Activated T-helper 9 cell treated with anti-CD3 and anti-CD28 coated beads, Interleukin-2, amount 50 U/mL, for 16 hours (primary cell): ENCODE data around the gene SMPD4.
"Not testable (repeated sequence)": the region's sequence is repeated elsewhere in the genome, so short reads cannot be mapped to it uniquely, and the experiment has no call there.

Experiments
- DNase-seq: peaks from one replicate; pipeline ENCODE4 v3.0.0-alpha.2; 2020; ENCODE audit warnings: low read depth

Gene SMPD4

DNA sequence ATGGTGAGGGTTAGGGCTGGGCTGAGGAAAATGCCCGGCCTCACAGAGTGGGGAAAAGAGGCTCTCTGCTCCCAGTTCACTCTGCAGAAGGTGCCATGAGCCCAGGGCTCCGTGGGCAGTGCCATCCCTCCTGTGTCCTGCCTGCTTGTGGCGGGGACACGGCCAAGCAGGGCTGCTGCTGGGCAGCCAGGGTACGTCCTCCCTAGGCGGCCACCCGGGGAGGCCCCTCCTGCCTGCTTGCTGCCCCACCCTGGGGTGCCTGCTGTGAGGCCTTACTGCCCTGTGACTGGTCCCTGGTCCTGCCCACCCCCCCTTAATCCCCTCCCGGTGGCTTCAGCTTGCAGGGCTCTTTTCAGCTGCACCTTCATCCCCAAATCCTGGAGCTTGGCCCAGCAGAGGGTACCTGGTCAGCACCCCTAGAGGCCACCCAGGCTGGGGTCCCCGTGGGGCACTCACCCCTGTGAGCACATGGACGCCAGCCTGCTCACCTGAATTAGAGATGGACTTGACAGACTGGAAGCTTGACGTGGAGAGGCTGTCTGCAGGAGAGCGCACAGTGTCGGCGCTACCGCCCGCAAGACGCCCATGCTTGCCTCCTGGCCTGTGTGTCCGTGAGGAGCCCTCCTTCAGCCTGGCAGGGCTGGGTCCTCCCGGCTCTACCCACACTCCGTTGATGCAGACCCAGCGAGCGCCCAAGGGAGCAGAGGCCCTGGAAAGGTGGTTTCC lies 39.6 kb downstream of the SMPD4 start:
- not testable (repeated sequence) for DNase-seq

DNA sequence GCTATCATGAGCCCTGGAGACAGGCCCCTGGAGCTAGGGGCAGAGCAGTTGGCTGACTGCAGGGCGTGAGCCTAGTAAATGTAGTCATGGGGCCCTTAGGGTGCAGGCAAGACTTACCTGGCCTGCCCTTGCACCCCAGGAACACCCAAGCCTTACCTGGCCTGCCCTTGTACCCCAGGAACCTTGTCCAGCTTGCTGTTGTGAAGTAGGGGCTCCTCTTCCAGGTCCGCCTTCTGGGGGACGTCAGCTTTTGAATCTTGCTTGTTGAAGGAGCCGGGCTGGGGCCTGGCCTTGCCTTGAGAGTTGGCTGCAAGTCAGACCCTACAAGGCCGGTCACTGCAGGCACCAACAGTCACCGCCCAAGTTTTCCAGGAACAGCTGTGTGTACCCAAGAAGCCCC lies 40.4 kb downstream of the SMPD4 start:
- DNase-seq = not testable (repeated sequence)

DNA sequence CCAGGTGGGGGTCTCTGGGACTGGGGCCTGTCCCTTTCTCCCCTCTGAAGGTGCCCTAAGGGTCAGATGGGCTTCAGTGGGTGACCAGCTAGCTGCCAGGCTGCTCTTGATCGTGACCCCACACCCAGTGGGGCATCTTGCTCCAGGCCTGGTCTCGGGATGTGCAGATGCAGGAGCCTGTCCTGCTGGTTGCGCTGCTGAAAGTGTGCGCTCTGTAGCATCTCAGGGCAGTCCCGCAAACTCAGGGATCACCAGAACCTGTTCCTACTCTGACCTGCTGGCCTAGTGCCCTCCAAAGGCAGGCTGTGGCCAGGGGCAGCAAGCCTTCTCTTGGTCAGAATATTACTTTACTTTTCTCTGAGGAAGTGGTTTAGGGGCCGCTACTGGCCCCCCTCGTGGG lies 40.9 kb downstream of the SMPD4 start:
- not testable (repeated sequence) for DNase-seq

- not testable (repeated sequence) for DNase-seq
Measured at GRCh38 chr2:130139331-130140280, 41.8 kb downstream of the SMPD4 start.

DNA sequence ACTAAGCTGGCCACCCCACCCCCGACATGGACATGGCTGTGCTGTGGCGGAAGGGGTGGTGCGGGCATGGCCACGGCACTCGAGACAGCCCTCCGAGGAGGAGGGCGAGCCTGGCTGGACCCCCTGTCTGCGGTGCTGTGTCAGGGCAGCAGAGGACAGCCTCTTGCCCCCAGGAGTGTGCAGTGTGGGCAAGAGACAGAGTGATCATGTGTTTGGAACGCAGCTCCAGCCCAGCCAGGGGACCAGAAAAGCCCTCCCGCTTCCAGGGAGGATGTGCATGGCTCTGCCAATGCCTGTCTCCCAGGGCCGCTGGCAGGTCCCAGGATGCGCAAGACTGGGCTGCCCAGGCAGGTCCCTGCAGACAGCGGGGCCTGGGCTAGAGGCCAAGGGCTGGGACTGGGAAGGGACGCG lies 42.6 kb downstream of the SMPD4 start:
- DNase-seq = not testable (repeated sequence)

GRCh38 chr2:130138326-130138725 lies 43.1 kb downstream of the SMPD4 start:
- not testable (repeated sequence) for DNase-seq

DNA sequence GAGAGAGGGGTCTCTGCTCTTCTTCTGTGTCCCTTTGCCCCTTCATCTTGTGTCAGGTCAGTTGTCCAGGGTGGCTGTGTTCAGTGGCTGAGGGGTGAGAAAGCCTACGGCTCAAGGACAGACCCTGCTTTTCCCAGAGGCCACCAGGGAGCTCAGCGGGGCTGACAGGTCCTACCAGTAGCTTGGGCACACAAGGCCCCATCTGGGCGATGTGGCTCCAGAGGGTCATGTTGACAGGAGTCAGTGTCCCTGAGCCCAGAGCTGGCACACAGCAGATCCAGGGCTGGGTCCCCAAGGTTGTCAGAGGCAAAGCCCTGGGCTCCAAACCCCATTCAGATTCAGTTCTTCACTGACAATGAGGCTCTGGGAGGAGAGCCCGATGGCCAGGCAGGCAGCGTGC lies 44.3 kb downstream of the SMPD4 start:
- not testable (repeated sequence) for DNase-seq

- DNase-seq = not testable (repeated sequence)
Measured at GRCh38 chr2:130136546-130136945, 44.9 kb downstream of the SMPD4 start.

GRCh38 chr2:130135692-130136541 lies 45.5 kb downstream of the SMPD4 start:
- no peak for DNase-seq

DNA sequence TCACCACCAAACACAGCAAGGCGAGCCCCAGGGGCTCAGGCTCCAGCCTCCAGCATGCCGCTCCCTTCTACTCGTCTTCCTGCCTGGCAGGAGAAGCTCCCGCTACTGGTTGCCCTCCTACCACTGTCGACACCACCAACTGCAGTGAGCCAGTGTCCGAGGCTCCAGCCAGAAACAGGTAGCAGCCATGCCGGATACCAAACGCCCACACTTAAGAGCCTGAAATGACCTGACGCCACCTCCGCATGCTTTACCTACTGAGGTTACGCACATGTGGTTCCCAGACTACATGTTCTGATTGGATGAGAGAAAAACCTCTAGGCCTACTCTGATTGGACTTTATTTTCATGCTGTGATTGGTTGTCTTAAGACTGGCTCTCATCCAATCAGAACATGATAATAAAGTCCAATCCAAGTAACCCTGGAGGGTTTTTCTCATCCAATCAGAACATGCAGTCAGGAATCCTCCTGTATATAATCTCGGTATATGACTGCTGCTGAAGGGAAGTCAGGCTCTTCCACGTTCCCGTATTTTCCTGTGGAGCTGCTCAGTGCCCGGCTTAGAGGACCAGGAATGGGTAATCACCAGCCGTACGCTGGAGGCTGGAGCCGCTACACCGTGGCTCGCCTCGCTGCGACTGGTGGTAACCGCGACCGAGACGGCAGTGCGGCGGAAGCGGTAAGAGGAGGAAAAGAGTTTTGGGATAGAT lies 52.1 kb downstream of the SMPD4 start, which contains the start of gene POTEF:
TSS of gene POTEF (minus strand) at position 103 of the 710 bp plus-strand sequence. CDS start 8,707 bp downstream, outside the sequence.
- DNase-seq = not testable (repeated sequence)

DNA sequence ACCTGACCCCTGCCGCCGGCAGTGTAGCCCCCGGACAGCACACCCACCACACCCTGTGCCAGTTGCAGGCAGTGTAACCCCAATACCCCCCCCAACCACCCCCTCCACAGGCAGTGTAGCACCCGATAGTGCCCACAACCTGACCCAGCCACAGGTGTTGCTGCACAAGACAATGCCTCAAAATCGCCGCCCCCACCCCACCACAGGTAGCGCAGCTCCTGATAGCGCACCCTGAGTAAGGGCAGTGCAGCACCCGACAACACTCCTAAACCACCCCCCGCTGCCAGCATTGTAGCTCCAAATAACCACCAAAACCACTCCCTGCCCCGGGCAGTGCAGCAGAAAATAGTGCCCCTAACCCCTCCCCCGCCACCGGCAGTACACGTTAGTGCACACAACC lies 52.9 kb downstream of the SMPD4 start:
- not testable (repeated sequence) for DNase-seq

DNA sequence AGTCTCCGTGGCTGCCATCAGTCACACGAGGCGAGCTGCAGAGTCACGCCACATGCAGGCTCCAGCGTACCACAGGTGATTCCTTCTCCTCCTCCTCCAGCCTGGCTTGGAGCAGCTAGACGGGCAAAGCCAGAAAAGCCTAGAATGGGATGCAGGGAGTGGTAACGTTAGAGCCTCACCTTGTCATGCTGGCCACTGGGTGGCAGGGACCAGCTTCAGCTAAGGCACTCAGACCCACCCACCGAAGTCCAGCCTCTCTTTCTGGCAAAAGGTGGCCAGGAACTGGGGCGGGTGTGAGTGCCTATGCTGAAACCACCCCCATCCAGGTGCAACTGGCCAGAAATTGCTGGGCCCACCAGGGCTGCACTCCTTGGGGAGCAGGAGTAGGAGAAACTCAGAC lies 53.7 kb downstream of the SMPD4 start:
- DNase-seq = not testable (repeated sequence)

DNA sequence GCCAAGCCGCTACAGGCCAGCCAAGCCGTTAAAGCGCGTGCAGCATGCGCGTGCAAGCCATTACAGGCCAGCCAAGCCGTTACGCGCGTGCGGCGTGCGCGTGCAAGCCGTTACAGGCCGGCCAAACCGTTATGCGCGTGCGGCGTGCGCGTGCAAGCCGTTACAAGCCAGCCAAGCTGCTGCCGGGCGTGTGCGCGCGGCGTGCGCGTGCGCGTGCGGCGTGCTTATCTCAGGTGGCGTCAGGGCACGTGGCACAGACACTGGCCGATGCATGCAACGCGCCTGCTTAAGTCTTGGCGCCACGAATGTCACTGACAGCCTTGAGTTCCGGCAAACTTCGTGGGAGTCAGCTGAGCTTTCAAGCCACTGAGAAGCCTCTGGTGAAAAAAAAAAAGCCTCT lies 60.5 kb downstream of the SMPD4 start:
- DNase-seq = not testable (repeated sequence)

GRCh38 chr2:130102597-130103363 lies 78.6 kb downstream of the SMPD4 start:
- not testable (repeated sequence) for DNase-seq
